CD4-positive, alpha-beta T cell (primary cell): Measurements from ENCODE around the gene TGOLN2. TPM values are rescaled to one million over a fixed set of nuclear protein-coding genes. Genes with fewer than 3 reads are reported as not detected.

ENCODE experiments used
- ATAC-seq: fragments of 200-7000 bp; cut with Tn5 transposase; one replicate; pipeline ENCODE4 v1.10.0; 2022; ENCODE audit warnings: mild to moderate bottlenecking; ENCODE audit not compliant: poor library complexity
- CTCF ChIA-PET: fragments of 350-600 bp; sonication (Branson Sonifier 250); formaldehyde crosslinking; loops from one replicate; lab custom pipeline; 2021; ENCODE audit warnings: antibody characterized with exemption, inconsistent platforms; lab: Charles Lee
- POLR2A ChIA-PET: fragments of 350-600 bp; sonication (Branson Sonifier 250); formaldehyde crosslinking; loops from one replicate; lab custom pipeline; 2021; ENCODE audit warnings: antibody characterized with exemption, inconsistent platforms; lab: Charles Lee
- DNase-seq, 14 experiments: peaks; one replicate each; pipeline ENCODE4 v3.0.0-alpha.2; 2013 to 2020; ENCODE audit warnings: mixed read lengths in 2 of 14
- H3K27ac ChIP-seq, 2 donors: one replicate each; pipeline versions ENCODE4 v1.5.1 to v1.7.0; 2013; ENCODE audit warnings: low read length in 2 of 2, low read depth in 1 of 2, mild to moderate bottlenecking in 1 of 2
- H3K27me3 ChIP-seq, 2 experiments: 1 replicate in 1 of 2; 2 replicates in 1 of 2; pipeline versions ENCODE4 v1.6.1 to v1.7.0; 2013; ENCODE audit warnings: low read length in 2 of 2, control low read depth in 1 of 2, mild to moderate bottlenecking in 1 of 2, moderate library complexity in 1 of 2; ENCODE audit not compliant: insufficient read depth in 2 of 2, control insufficient read depth in 1 of 2
- H3K36me3 ChIP-seq: one replicate; pipeline ENCODE4 v1.6.1; 2013; ENCODE audit warnings: low read length, control low read depth; ENCODE audit not compliant: insufficient read depth
- H3K4me1 ChIP-seq: one replicate; pipeline ENCODE4 v1.6.1; 2013; ENCODE audit warnings: low read length, control low read depth; ENCODE audit not compliant: insufficient read depth
- H3K4me3 ChIP-seq: one replicate; pipeline ENCODE4 v1.5.1; 2013; ENCODE audit warnings: mild to moderate bottlenecking, low read length, moderate library complexity
- H3K9me3 ChIP-seq, 2 experiments: 1 replicate in 1 of 2; 2 replicates in 1 of 2; pipeline versions ENCODE4 v1.6.1 to v1.7.0; 2013; ENCODE audit warnings: low read length in 2 of 2, mild to moderate bottlenecking in 2 of 2, control low read depth in 1 of 2, moderate library complexity in 1 of 2; ENCODE audit not compliant: control insufficient read depth in 1 of 2, insufficient read depth in 1 of 2
- H3K27ac Mint-ChIP-seq: one replicate; pipeline ENCODE4 v1.8.0; 2020; ENCODE audit warnings: mixed read lengths
- H3K27me3 Mint-ChIP-seq: one replicate; pipeline ENCODE4 v1.8.0; 2021; ENCODE audit warnings: mixed read lengths
- H3K36me3 Mint-ChIP-seq: one replicate; pipeline ENCODE4 v1.8.0; 2021; ENCODE audit warnings: low read depth, mixed read lengths
- H3K4me1 Mint-ChIP-seq: one replicate; pipeline ENCODE4 v1.8.0; 2021; ENCODE audit warnings: low read depth, mixed read lengths
- H3K4me3 Mint-ChIP-seq: one replicate; pipeline ENCODE4 v1.8.0; 2020; ENCODE audit warnings: mild to moderate bottlenecking, mixed read lengths
- H3K9me3 Mint-ChIP-seq: one replicate; pipeline ENCODE4 v1.8.0; 2020; ENCODE audit warnings: mixed read lengths
- intact Hi-C, 2 experiments: fragments of 100-400 bp; cut with DNase I in 1 of 2; cut with micrococcal nuclease in 1 of 2; formaldehyde crosslinking; loops; one replicate each; pipeline versions ENCODE4 v1.15.1 to v1.9.0; 2023 to 2025; cut with DNase I, micrococcal nuclease
- total RNA-seq, 174 experiments: library from RNA in 2 of 174; stranded (reverse) in 2 of 174; gene quantifications; one replicate each; pipeline ENCODE4 v1.2.3 and lab custom pipeline; 2021 to 2026
- TF ChIP-seq, protein P1 (sequence below): fragments of 200-600 bp; IDR thresholded peaks from one replicate; pipeline ENCODE4 v1.8.0; 2022; ENCODE audit warnings: antibody characterized with exemption, mild to moderate bottlenecking

Gene TGOLN2
- total RNA-seq, 2 experiments from 2014 or later = 172 to 175 TPM

DNA sequence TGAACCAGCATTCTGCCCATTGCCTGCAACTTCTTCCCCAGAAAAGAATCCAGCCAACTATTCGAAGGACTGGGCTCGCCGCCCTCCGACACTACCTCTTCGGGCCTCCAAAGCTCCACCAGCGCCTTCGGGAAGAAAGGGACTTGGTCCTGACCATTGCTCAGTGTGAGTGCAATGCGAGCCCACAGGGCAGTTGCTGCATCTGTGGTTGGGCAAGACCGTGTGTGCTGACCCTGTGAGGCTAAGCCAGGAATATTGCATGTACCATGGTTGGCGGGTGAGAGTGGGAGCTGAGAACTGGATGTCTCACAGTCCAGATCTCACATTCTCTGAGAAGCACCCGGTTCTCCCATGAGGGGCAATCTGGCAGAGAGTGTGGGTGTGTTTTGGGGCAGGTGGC is 43.3 kb upstream of the TGOLN2 start:
- no peaks in the 10 kb centered on the region for H3K9me3 Mint-ChIP-seq
- no peaks in the 10 kb centered on the region for H3K27me3 Mint-ChIP-seq
- CTCF ChIA-PET = no interaction called here
- H3K27ac Mint-ChIP-seq = no peak overlapping the region
- Histone ChIP-seq H3K4me1 (no peaks in the 10 kb centered on the region), H3K27ac (no peak overlapping the region), H3K27me3 (no peaks in the 10 kb centered on the region), H3K36me3 (peaks cover 23% of the 10 kb centered on the region), H3K9me3 (peaks cover 0 to 5% of the 10 kb centered on the region in 2 experiments), H3K4me3 (no peak overlapping the region)
- POLR2A ChIA-PET = no interaction called here
- H3K4me3 Mint-ChIP-seq = no peak overlapping the region
- peaks cover 40% of the 10 kb centered on the region for H3K36me3 Mint-ChIP-seq
- no peak for DNase-seq
- TF ChIP-seq, protein P1, sequence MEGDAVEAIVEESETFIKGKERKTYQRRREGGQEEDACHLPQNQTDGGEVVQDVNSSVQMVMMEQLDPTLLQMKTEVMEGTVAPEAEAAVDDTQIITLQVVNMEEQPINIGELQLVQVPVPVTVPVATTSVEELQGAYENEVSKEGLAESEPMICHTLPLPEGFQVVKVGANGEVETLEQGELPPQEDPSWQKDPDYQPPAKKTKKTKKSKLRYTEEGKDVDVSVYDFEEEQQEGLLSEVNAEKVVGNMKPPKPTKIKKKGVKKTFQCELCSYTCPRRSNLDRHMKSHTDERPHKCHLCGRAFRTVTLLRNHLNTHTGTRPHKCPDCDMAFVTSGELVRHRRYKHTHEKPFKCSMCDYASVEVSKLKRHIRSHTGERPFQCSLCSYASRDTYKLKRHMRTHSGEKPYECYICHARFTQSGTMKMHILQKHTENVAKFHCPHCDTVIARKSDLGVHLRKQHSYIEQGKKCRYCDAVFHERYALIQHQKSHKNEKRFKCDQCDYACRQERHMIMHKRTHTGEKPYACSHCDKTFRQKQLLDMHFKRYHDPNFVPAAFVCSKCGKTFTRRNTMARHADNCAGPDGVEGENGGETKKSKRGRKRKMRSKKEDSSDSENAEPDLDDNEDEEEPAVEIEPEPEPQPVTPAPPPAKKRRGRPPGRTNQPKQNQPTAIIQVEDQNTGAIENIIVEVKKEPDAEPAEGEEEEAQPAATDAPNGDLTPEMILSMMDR = no peak
- no peaks in the 10 kb centered on the region for H3K4me1 Mint-ChIP-seq
- intact Hi-C loops = no loop called here
- ATAC-seq = no peak

DNA sequence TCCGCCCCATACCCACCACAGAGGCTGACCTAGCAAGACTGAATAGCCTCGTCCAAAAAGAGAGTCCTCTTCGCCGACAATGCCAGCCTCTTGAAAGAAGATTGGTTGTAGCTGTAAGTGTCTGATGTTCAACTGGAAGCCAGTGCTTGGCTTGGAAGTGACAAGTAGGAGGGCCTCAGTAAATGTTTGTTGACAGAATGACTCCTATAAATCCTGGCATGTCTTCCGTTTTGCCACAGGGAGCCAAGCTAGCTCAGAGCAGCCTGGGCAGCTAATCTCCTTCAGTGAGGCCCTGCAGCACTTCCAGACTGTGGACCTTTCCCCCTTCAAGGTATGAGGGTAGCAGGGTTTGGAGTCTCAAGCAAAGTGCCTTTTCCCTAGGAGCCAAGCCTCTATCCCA is 41.7 kb upstream of the TGOLN2 start:
- no peaks in the 10 kb centered on the region for H3K27me3 Mint-ChIP-seq
- Histone ChIP-seq H3K36me3 (peaks cover 28% of the 10 kb centered on the region), H3K27ac (no peak overlapping the region), H3K4me1 (no peaks in the 10 kb centered on the region), H3K9me3 (peaks cover 0 to 5% of the 10 kb centered on the region in 2 experiments), H3K4me3 (no peak overlapping the region), H3K27me3 (no peaks in the 10 kb centered on the region)
- no peaks in the 10 kb centered on the region for H3K4me1 Mint-ChIP-seq
- peaks cover 28% of the 10 kb centered on the region for H3K36me3 Mint-ChIP-seq
- H3K27ac Mint-ChIP-seq = no peak overlapping the region
- DNase-seq = no peak
- ChIA-PET CTCF (no interaction called here), POLR2A (interaction anchor here (0.9 kb wide), 1 partner anchor 172 kb away, joined by 3 read pairs; no protein-coding TSS in a partner anchor)
- ATAC-seq = no peak
- TF ChIP-seq, protein P1 = no peak
- no peak overlapping the region for H3K4me3 Mint-ChIP-seq
- intact Hi-C loops = no loop called here
- H3K9me3 Mint-ChIP-seq = no peaks in the 10 kb centered on the region

DNA sequence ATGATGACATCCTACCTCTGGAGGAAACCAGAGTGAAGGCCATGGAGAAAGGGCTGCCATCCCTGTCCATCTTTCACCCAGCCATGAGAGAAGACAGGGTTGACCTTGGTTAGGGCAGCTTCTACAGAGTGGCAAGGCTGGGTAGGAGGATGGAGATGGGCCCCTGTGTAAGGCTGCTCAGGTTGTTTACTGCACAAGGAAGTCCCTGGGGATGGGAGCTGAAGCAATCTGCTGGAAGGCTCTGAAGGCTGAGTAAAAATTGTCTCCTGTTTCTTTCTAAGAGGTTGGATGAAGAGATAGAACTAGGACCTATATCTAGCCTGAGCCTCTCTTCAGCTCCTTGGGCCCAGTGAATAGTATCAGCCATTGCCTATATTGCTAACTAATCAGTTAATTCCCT is 41.1 kb upstream of the TGOLN2 start:
- intact Hi-C loops = no loop called here
- H3K4me3 Mint-ChIP-seq = no peak overlapping the region
- no peaks in the 10 kb centered on the region for H3K27me3 Mint-ChIP-seq
- no peaks in the 10 kb centered on the region for H3K4me1 Mint-ChIP-seq
- H3K4me3 ChIP-seq = no peak overlapping the region
- peaks cover 26% of the 10 kb centered on the region for H3K36me3 Mint-ChIP-seq
- DNase-seq (no peak), ATAC-seq (no peak)
- no peaks in the 10 kb centered on the region for H3K27me3 ChIP-seq
- H3K27ac ChIP-seq = no peak overlapping the region
- H3K9me3 Mint-ChIP-seq = no peaks in the 10 kb centered on the region
- H3K36me3 ChIP-seq = peaks cover 29% of the 10 kb centered on the region
- peaks cover 0 to 5% of the 10 kb centered on the region in 2 experiments for H3K9me3 ChIP-seq
- POLR2A ChIA-PET = interaction anchor here (0.9 kb wide), 1 partner anchor 173 kb away, joined by 3 read pairs; no protein-coding TSS in a partner anchor
- TF ChIP-seq, protein P1 = no peak
- H3K27ac Mint-ChIP-seq = no peak overlapping the region
- CTCF ChIA-PET = no interaction called here
- no peaks in the 10 kb centered on the region for H3K4me1 ChIP-seq
